Muscle of arm (tissue), 14 donors: Measurements from ENCODE around the gene CD46. TPM values are rescaled to one million over a fixed set of nuclear protein-coding genes. Genes with fewer than 3 reads are reported as not detected.
"Not testable (repeated sequence)": the region's sequence is repeated elsewhere in the genome, so short reads cannot be mapped to it uniquely, and the experiment has no call there.

Experiments used
- DNase-seq: peaks from one replicate; pipeline ENCODE4 v3.0.0-alpha.2; 2013
- long read RNA-seq, 11 donors: transcript quantifications; one replicate each; lab custom pipeline, GENCODE V29; 2026
- polyA plus RNA-seq, 12 donors: library from polyadenylated mRNA; unstranded; fragments of 120-200 nt; gene quantifications; one replicate each; pipeline ENCODE4 v1.2.1, GENCODE V29; 2013; ENCODE audit not compliant: insufficient read length in 12 of 12

Gene CD46
- 100 to 1,000 TPM in 7 of 12 donors, 10 to 100 TPM in 4, not detected in 1; 66.0 to 165 (median 102) TPM for polyA plus RNA-seq
- long read RNA-seq, donor 1, transcript CD46-208 (13 exons, 3,326 nt), result minor isoform, 6 of 309 reads
- long read RNA-seq, donor 1, transcript CD46-203 (12 exons, 3,233 nt), result major isoform, 28 of 309 reads
- long read RNA-seq, donor 1, partial matches to known transcripts, result 262 of 309 reads
- long read RNA-seq, donor 1, other reads (novel, unspliced or antisense), result 0 of 309 reads
- long read RNA-seq, donor 2, transcript CD46-207 (12 exons, 3,281 nt), result major isoform, 9 of 22 reads
- long read RNA-seq, donor 2, transcript CD46-204 (11 exons, 3,188 nt), result minor isoform, 5 of 22 reads
- long read RNA-seq, donor 2, partial matches to known transcripts, result 0 of 22 reads
- long read RNA-seq, donor 2, other reads (novel, unspliced or antisense), result 0 of 22 reads
- long read RNA-seq, donor 3, partial matches to known transcripts, result 9 of 15 reads
- long read RNA-seq, donor 3, other reads (novel, unspliced or antisense), result 0 of 15 reads
- long read RNA-seq, donor 4, partial matches to known transcripts, result 11 of 16 reads
- long read RNA-seq, donor 4, other reads (novel, unspliced or antisense), result 0 of 16 reads
- long read RNA-seq, donor 5, transcript CD46-211 (2 exons, 567 nt), result major isoform, 5 of 34 reads
- long read RNA-seq, donor 5, transcript CD46-203 (12 exons, 3,233 nt), result major isoform, 5 of 34 reads
- long read RNA-seq, donor 5, partial matches to known transcripts, result 12 of 34 reads
- long read RNA-seq, donor 5, other reads (novel, unspliced or antisense), result 0 of 34 reads
- long read RNA-seq, donor 6, partial matches to known transcripts, result 15 of 23 reads
- long read RNA-seq, donor 6, other reads (novel, unspliced or antisense), result 0 of 23 reads
- long read RNA-seq, donor 7, transcript CD46-208 (13 exons, 3,326 nt), result major isoform, 5 of 32 reads
- long read RNA-seq, donor 7, partial matches to known transcripts, result 17 of 32 reads
- long read RNA-seq, donor 7, other reads (novel, unspliced or antisense), result 0 of 32 reads
- long read RNA-seq, donor 8, transcript CD46-207 (12 exons, 3,281 nt), result major isoform, 10 of 24 reads
- long read RNA-seq, donor 8, partial matches to known transcripts, result 9 of 24 reads
- long read RNA-seq, donor 8, other reads (novel, unspliced or antisense), result 0 of 24 reads
- long read RNA-seq, donor 9, partial matches to known transcripts, result 0 of 6 reads
- long read RNA-seq, donor 9, other reads (novel, unspliced or antisense), result 0 of 6 reads
- long read RNA-seq, donor 10, partial matches to known transcripts, result 6 of 13 reads
- long read RNA-seq, donor 10, other reads (novel, unspliced or antisense), result 0 of 13 reads
- long read RNA-seq, donor 11, partial matches to known transcripts, result 53 of 58 reads
- long read RNA-seq, donor 11, other reads (novel, unspliced or antisense), result 0 of 58 reads

DNA sequence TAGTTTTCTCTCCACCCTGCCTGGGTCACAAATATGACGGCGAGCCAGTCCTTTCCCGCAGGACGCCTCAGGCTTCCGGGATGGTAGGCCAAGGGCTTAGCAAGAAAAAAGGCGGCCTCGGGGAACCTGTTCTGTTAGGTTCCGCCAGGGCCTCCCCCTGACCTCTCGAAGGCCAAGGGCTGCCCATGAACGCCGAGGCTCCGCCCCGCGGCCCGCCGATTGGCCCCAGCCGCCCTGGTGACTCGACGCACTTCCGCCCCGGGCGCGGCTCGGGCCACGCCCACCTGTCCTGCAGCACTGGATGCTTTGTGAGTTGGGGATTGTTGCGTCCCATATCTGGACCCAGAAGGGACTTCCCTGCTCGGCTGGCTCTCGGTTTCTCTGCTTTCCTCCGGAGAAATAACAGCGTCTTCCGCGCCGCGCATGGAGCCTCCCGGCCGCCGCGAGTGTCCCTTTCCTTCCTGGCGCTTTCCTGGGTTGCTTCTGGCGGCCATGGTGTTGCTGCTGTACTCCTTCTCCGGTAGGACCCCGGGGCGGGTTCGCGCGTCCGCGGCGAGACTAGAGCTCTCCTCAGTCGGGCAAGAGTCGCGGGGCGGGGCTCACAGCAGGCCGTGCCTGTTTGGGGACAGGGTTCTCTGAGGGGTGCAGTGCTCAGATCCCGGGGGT, at the start of gene CD46:
Gene CD46, plus strand, starts transcription at position 265 of the 666 bp plus-strand sequence. Its CDS starts 159 bp downstream, at position 424.
- DNase-seq, result peak; percentile 95

DNA sequence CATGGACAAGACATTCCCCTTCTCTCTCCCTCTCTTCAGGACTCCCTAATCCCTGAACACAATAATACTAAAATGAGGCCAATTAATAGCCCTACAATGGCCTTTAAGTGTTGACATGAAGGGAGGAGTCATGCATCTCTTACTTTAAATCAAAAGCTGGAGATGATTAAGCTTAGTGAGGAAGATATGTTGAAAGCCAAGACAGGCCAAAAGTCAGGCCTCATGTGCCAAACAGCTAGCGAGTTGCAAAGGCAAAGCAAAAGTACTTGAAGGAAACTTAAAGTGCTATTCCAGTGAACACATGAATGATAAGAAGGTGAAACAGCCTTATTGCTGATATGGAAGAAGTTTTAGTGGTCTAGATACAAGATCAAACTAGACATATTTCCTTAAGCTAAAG, 49.5 kb upstream of the CD46 start:
- no peak for DNase-seq

DNA sequence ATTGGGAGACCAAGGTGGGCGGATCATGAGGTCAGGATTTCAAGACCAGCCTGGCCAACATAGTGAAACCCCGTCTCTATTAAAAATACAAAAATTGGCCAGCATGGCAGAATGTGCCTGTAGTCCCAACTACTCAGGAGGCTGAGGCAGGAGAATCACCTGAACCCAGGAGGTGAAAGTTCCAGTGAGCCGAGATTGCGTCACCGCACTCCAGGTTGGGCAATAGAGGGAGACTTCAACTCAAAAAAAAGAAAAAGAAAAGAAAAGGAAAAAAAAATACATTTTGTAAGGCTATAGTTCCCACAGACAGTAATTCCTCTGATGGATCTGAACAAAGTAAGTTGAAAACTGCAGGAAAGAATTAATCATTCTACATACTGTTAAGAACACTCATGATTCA, 48.1 kb upstream of the CD46 start:
- DNase-seq, result no peak

DNA sequence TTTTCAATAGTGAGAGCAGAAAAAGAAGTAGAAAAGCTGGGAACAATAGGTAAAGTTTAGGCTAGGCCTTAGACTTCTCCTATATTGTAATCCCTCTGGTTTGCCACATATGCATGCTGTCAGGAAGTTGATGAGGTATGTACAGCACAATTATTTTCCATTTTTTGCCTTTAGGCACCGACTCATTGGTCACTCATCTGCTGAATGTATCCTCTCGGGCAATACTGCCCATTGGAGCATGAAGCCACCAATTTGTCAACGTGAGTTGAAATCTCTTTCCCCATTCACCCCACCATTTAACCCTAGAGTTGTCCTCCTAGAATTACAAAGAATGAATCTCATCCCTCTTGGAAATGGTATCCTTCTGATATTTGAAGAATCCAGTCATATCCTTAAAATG, 43.9 kb upstream of the CD46 start:
- DNase-seq, result not testable (repeated sequence)

DNA sequence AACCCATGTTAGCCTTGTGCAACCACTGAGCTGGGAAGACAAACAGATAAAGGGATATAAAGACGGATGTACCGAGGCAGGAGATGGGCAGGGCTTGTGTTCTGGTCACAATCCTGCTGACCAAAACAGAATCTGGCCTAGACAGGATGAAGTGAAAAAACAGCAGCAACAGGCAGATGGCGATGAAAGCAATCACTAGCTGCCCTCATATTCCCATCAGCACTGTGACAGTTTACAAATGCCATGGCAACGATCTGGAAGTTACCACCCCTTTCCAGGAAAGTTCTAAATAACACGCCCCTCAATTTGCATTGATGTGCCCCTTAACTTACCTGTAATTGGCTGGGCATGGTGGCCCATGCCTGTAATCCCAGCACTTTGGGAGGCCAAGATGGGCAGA, 40.6 kb upstream of the CD46 start:
- DNase-seq, result no peak

DNA sequence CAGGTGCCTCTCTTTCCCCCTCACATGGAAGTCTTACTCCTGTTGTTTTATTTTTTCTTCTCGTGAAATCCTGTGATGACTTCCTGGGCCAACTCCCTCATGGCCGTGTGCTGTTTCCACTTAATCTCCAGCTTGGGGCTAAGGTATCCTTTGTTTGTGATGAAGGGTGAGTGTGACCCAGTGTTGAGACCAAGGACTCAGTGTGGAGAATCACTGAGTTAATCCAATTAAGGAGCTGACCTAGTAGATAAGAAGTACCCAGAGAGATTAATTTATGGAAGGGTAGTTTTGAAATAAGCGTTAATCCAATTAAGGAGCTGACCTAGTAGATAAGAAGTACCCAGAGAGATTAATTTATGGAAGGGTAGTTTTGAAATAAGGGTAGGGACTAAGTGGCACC, 39.2 kb upstream of the CD46 start:
- not testable (repeated sequence) for DNase-seq

DNA sequence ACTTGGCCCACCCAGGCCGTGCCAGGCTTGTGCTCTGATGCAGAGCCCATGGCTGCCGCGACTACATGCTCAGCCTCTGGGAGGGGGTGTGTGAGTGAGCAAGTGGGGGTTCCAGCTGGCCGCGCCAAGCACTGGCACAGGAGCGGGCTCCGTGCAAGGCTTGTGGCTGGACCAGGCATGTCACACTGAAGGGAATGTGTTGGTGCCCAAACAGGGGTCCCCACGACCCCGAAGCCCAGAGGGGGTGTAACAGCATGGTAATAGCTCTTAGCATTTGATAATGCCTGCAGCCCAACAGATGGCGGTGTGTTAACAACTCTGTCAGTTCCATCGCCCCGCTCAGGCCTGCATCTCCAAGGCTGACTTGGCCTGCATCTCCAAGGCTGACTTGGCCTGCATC, 38.3 kb upstream of the CD46 start:
- DNase-seq, result no peak

DNA sequence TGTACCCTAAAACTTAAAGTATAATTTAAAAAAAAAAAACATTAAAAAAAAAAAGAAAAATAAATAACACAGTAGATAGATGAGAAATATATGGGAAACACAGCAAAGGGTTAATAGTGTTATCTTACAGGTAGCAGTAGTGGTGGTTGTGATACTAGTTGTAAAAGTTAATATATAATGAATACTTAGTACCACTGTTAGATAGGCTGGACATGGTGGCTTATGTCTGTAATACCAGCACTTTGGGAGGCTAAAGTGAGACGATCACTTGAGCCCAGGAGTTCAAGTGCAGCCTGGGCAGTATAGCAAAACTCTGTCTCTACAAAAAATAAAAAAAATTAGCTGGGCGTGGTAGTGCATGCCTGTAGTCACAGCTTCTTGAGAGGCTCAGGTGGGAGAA, 32.6 kb upstream of the CD46 start:
- no peak for DNase-seq

DNA sequence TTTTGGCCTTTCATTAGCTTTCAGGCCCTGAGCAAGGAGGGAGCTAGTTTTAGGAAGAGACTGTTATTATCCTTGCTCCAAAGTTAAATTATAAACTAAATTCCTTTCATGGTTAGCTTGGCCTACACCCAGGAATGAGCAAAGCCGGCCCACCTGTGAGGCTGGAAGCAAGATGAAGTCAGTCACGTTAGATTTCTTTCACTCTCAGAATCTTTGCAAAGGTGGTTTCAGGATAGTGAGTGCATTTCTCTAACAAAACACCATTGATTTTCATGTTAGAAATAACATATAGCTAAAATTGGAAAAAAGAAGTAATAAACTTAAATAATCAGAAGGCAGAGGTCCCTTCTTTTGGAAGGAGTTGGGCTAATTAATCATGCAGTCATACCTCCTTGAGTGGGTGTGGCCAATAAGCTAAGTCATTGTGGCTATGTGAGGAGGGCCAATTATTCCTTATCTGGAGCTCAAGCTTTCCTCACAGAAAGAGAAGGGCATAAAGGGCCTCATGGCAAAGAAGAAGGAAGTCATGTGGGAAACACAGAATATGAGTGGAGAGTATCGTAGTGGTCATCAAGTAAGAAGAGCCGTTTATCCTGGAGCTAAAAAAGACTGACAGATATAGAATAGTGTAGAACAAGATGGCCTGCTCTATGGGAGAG, 23.5 kb upstream of the CD46 start:
- DNase-seq, result not testable (repeated sequence)

DNA sequence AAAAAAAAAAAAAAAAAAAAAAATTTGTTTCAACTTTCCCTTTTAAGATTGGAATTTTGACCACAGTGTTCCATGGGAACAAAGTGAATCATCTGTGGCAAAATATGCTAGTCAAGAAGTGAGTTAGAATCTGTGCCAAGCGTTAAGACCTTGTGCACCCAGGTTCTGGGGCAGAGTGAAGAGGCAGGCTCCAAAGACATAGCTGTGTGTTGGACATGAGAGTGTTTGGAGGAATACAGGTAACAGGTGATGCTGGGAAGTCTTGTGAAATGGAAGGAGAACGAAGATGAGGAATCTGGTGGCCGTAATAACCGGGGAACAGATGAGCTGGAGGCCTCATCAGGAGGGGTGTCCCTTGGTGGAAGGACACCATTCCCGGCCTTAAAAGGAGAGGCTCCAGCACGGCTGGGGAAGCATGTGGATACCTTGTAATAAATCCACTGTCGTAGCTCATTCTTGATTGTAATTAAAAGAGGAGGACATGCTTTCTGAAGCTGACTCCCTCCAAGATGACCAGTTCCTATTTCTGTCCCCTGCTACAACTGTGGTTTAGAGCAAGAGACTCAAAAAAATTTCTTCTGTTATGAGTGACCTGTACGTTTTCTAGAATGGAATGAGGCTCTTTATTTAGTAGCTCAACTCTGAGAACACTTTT, 14.2 kb upstream of the CD46 start:
- DNase-seq, result not testable (repeated sequence)

DNA sequence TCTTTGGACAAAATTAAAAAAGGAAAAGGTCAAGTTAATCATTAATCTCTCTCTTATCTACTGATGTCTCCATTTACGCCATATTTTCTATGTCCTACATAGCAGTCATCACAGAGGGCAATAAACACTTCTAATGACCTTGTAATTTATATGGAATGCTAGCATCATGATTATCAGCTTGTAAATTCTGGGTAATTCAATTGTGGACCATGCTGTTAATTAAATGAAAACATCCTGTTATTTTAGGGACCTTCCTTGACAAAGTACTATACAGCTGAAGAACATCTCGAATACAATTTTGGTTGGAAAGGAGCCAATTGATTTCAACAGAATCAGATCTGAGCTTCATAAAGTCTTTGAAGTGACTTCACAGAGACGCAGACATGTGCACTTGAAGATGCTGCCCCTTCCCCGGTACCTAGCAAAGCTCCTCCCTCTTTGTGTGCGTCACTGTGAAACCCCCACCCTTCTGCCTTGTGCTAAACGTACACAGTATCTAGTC, 13.6 kb upstream of the CD46 start:
- not testable (repeated sequence) for DNase-seq

DNA sequence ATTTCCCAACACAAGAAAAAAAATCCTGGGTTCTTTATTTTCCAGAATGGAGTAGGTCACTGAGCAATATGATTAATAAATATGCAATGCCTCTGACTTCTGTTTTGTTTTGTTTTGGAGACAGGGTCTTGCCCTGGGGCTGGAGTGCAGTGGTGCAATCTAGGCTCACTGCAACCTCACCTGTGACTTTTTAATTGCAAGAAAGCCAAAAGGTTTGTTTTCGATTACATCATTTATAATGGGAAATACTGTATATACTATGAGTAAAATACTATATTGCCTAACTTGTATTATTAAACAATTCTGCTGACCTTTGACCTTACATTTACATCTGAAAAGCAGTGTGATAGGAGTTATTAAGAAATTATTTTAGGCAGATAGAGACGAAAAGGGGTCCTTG, 11.6 kb upstream of the CD46 start:
- DNase-seq, result no peak

DNA sequence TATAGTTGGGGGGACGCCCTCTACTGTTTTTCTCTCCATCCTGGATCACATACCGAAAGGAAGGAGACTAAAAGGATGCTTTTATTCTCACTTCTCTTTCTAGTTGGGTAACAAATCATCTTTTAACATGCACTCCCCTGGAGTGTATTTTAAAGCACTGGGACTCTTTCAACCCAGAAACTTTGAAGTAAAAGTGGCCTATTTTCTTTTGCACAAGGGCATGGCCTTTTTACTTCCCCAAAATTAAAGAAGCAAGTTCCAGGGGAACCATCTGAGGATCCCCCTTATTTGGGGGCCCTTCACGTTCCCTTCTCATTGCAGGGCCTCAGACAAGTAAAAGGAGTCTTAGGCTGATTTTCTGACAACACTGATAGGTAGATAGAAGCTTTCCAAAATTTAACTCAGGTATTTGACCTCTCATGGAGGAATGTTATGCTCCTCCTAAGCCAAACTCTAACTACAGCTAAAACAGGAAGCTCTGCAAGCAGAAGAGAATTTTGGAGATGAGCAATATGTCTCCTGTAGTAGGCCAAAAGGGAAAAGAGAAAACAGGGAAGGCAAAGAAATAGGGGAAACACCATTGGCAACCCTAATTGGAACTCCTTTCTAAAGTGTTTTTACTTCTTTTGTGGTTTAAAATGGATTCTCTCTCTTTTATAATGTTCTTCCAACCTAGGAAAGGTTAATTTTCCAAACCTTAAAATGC, 8.9 kb upstream of the CD46 start:
- DNase-seq, result no peak

DNA sequence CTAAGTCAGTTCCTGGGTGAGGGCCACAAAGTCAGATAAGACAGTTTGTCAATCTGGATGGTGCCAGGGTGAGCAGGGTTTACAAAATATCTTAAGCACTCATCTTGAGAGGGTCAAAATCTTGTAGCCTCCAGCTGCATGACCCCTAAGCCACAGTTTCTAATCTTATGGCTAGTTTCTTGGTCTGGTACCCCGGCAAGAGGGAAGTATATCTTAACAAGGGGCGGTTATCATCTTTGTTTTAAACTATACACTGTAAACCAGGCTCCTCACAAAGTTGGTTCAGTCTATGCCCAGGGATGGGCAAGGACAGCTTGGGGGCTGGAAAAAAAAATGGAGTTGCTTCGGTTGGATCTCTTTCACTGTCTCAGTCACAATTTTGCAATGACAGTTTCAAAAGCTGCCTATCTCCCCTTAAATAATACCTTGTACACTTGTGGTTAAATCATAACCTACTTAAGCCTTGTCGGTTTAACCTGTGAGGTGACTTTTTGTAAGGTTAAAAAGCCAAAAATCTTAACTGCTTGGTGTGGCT, 7.8 kb upstream of the CD46 start:
- DNase-seq, result no peak

DNA sequence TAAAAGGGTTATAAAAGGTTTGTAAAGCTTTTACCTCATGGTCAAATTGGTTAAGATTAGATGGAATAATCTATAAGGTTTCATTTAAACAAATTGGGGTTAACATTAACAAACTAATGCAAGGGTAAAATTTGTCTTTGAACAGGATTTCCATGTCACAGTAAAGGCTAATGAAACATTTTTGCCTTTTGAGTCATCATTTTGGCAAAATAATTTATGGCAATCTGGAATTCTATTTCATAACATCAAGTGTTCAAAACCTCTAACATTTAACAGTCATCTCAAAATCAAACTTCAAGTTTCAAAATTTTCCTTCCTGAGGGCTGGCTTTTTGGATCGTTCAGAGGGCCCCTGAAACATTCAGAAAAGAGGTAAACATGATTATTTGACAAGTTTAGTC, 6.6 kb upstream of the CD46 start:
- no peak for DNase-seq

DNA sequence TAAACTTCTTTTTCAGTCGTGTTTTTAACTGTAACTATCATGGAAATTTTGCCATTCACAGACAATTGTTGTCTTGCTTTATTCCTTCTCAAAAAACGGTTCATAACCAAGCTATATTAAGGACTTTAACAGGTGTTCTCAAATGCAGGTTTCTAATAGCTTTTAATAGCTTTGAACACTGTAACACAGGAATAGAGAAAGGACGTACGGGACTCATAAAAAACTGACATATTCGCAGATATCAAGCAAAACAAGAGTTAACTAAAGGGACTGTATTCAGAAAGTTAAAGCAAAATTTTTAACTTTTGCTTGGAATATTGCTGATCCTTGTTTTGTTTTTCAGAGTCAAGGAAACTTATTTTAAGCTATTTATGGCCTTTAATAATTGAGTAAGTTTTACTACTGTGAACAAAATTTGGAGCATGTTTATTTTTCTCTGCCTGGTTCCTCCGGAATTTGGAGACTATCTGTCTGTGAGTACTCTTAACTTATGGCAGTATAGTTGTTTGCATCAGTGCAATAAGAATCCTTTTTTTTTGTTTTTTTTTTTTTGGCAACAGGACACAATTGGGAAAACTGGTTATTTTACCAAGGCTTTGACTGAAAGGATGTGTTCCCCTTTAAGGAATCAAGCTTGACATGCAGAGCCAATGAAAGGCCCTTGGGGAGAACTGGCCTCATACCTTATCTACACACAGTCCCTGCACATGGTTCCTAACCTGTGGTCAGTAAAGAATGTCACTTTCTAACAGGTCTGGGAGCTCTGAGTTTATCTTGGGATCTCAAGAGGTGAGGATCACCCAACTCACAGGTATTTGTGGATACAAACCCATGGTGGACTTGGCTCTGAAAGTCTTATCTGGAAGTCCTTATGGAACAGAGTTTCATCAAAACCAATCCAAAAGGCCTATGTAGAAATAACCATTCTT, 5.8 kb upstream of the CD46 start:
- no peak for DNase-seq

DNA sequence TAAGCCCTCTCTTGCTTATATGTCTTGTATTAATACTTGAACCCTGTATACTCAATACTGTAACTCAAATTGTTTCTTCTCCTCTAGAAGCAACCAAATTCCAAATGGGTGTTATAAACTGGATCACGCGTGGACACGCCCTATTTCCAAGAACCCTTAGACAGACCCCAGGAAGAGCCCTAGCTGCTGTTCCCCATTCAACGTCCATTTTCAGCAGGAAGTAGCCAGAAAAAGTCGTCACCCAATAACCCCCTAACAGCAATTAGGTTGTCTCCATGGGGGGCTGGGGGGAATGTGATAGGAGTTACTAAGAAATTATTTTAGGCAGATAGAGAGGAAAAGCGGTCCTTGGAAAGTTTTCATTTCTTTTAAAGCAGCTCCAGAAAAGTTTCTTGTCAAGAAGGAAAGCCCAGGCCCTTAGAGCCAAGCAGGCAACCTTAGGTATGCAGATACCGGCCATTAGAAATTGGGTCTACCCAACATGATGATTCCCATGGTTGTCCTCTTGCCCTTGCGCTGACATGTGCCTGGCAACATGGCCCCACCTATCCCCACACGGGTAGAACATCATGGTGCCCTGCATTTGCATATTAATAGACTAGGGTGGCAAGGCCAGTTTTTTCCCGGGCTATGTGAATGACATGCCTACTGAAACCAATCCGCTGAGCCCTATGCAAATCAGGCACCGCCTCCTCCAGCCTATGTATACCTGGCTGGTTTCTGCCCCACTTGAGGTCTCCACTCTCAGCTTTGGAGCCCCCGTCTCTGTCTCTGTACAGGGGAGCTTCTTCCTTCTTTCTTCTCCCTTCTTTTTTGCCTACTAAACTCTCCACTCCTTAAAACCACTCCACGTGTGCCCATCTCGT, 4.0 kb upstream of the CD46 start:
- DNase-seq, result no peak
